ENCODE data around the gene MTMR1. TPM values are rescaled to one million over a fixed set of nuclear protein-coding genes. Genes with fewer than 3 reads are reported as not detected.

MTMR1 gene
- total RNA-seq, 1 experiment from 2014 or later, result 4.6 TPM

Other genes starting within 250 kb of the MTMR1 start
- 2.4 and 5.1 TPM in 2 replicates for gene MTM1, start 124.8 kb upstream of the MTMR1 start, total RNA-seq (2014; rRNA removed; shearing (Covaris generic); ENCODE audit: low replicate concordance)
- 22.5 and 34.7 TPM in 2 replicates for gene CD99L2, start 205.3 kb downstream of the MTMR1 start, total RNA-seq (2014; rRNA removed; shearing (Covaris generic); ENCODE audit: low replicate concordance)